ENCODE results near the gene TMEM271. TPM values are rescaled to one million over a fixed set of nuclear protein-coding genes. Genes with fewer than 3 reads are reported as not detected.

TMEM271 gene
- total and polyA plus RNA-seq, 2 experiments from 2014 or later, result not detected

- H2AFZ ChIP-seq, result no peak overlapping the region
- WGBS (ENCODE audit: low lambda C conversion rate, missing lambda C conversion rate), result 2% methylated on average over 86 of the region's 127 CpGs
- H3K4me1 ChIP-seq (ENCODE audit: insufficient read depth), result no peaks in the 10 kb centered on the region
- peaks cover 73% of the 10 kb centered on the region for H3K27me3 ChIP-seq
- H4K20me1 ChIP-seq (ENCODE audit: insufficient read depth, poor library complexity, severe bottlenecking), result no peaks in the 10 kb centered on the region
- peak; percentile 85 for DNase-seq (ENCODE audit: low spot score)
- H3K79me2 ChIP-seq, result no peaks in the 10 kb centered on the region
- peak overlapping the region; percentile 68 for H3K4me2 ChIP-seq
- H3K4me3 ChIP-seq, result no peak overlapping the region
- no peaks in the 10 kb centered on the region for H3K9me3 ChIP-seq (ENCODE audit: low read depth)
- H3K36me3 ChIP-seq (replicated peaks; ENCODE audit: insufficient read depth, low read depth), result no peaks in the 10 kb centered on the region
- no peak overlapping the region for H3K27ac ChIP-seq
- TF ChIP-seq CTCF (IDR thresholded peaks at IDR 0.05; ENCODE audit: poor library complexity) (no peak), EZH2phosphoT487 (IDR thresholded peaks at IDR 0.05; ENCODE audit: low read depth, severe bottlenecking, unreplicated experiment) (peak; percentile 53)
- no peaks in the 10 kb centered on the region for H3K9me2 ChIP-seq (replicated peaks; ENCODE audit: insufficient read depth)
These were observed 584 bp downstream of the TMEM271 start for GRCh38 chr4:575281-576141.

- Histone ChIP-seq H3K27me3 (peaks cover 63% of the 10 kb centered on the region), H3K9me3 (ENCODE audit: low read depth) (no peaks in the 10 kb centered on the region), H2AFZ (no peak overlapping the region), H3K4me3 (no peak overlapping the region), H3K79me2 (no peaks in the 10 kb centered on the region), H3K27ac (no peak overlapping the region), H3K4me1 (ENCODE audit: insufficient read depth) (no peaks in the 10 kb centered on the region), H3K4me2 (peak overlapping the region; percentile 46), H4K20me1 (ENCODE audit: insufficient read depth, poor library complexity, severe bottlenecking) (no peaks in the 10 kb centered on the region), H3K36me3 (replicated peaks; ENCODE audit: insufficient read depth, low read depth) (no peaks in the 10 kb centered on the region), H3K9me2 (replicated peaks; ENCODE audit: insufficient read depth) (no peaks in the 10 kb centered on the region)
- no peak for TF ChIP-seq EZH2 (IDR thresholded peaks at IDR 0.05; ENCODE audit: borderline replicate concordance)
- no peak for TF ChIP-seq CTCF (IDR thresholded peaks at IDR 0.05; ENCODE audit: poor library complexity)
- no peak for TF ChIP-seq EZH2phosphoT487 (IDR thresholded peaks at IDR 0.05; ENCODE audit: low read depth, severe bottlenecking, unreplicated experiment)
- DNase-seq (ENCODE audit: low spot score), result no peak
- 24% methylated on average over 36 of the region's 68 CpGs for WGBS (ENCODE audit: low lambda C conversion rate, missing lambda C conversion rate)
These were observed 1.5 kb downstream of the TMEM271 start for GRCh38 chr4:574346-575161.

- no peaks in the 10 kb centered on the region for H3K9me2 ChIP-seq (replicated peaks; ENCODE audit: insufficient read depth)
- 78% methylated on average over 8 of the region's 8 CpGs for WGBS (ENCODE audit: low lambda C conversion rate, missing lambda C conversion rate)
- H3K36me3 ChIP-seq (replicated peaks; ENCODE audit: insufficient read depth, low read depth), result no peaks in the 10 kb centered on the region
- H3K4me2 ChIP-seq, result no peak overlapping the region
- H3K4me1 ChIP-seq (ENCODE audit: insufficient read depth), result no peaks in the 10 kb centered on the region
- H4K20me1 ChIP-seq (ENCODE audit: insufficient read depth, poor library complexity, severe bottlenecking), result no peaks in the 10 kb centered on the region
- peaks cover 51% of the 10 kb centered on the region for H3K27me3 ChIP-seq
- DNase-seq (ENCODE audit: low spot score), result no peak
- H2AFZ ChIP-seq, result no peak overlapping the region
- no peaks in the 10 kb centered on the region for H3K79me2 ChIP-seq
- H3K27ac ChIP-seq, result no peak overlapping the region
- TF ChIP-seq CTCF (IDR thresholded peaks at IDR 0.05; ENCODE audit: poor library complexity) (no peak), EZH2 (IDR thresholded peaks at IDR 0.05; ENCODE audit: borderline replicate concordance) (no peak), EZH2phosphoT487 (IDR thresholded peaks at IDR 0.05; ENCODE audit: low read depth, severe bottlenecking, unreplicated experiment) (no peak)
- H3K9me3 ChIP-seq (ENCODE audit: low read depth), result no peaks in the 10 kb centered on the region
- no peak overlapping the region for H3K4me3 ChIP-seq
These were observed 2.8 kb downstream of the TMEM271 start for GRCh38 chr4:573122-573892.
